ENCODE measurements around the gene UBE2J1.

The UBE2J1 gene

GRCh38 chr6:89392823-89393222 lies 40.3 kb upstream of the UBE2J1 start:
- POLR2A ChIA-PET: no interaction called here

DNA sequence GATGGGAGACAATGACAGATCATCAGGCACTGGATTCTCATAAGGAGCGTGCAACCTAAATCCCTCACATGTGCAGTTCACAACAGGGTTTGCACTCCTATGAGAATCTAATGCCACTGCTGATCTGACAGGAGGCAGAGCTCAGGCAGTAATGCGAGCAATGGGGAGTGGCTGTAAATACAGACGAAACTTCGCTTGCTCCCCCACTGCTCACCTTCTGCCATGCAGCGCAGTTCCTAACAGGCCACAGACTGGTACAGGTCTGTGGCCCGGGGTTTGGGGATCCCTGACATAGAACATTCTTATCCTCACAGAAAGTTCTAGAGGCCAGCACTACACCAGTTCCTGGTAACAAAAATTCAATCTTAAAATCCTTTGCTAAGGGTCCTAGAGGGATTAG lies 36.3 kb upstream of the UBE2J1 start:
- CTCF ChIA-PET: no interaction called here
- POLR2A ChIA-PET: no interaction called here
- DNase-seq (ENCODE audit: extremely low spot score): no peak
- TF ChIP-seq ARNT (IDR thresholded peaks at IDR 0.05) (no peak), FOXA1 (IDR thresholded peaks at IDR 0.05) (no peak), TARDBP (IDR thresholded peaks at IDR 0.05) (no peak), SP1 (IDR thresholded peaks at IDR 0.05) (no peak), LEF1 (IDR thresholded peaks at IDR 0.05; ENCODE audit: borderline replicate concordance) (no peak)
- TF ChIP-seq, protein P1, sequence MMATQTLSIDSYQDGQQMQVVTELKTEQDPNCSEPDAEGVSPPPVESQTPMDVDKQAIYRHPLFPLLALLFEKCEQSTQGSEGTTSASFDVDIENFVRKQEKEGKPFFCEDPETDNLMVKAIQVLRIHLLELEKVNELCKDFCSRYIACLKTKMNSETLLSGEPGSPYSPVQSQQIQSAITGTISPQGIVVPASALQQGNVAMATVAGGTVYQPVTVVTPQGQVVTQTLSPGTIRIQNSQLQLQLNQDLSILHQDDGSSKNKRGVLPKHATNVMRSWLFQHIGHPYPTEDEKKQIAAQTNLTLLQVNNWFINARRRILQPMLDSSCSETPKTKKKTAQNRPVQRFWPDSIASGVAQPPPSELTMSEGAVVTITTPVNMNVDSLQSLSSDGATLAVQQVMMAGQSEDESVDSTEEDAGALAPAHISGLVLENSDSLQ (IDR thresholded peaks at IDR 0.05): no peak

More at GRCh38 chr6:89392823-89393222, 40.3 kb upstream of the UBE2J1 start:
- no peak for TF ChIP-seq ELF4 (IDR thresholded peaks at IDR 0.05)
- no peak for TF ChIP-seq SUZ12 (IDR thresholded peaks at IDR 0.05)
- no peak for TF ChIP-seq SP1 (IDR thresholded peaks at IDR 0.05)
- TF ChIP-seq HDGF (IDR thresholded peaks at IDR 0.05; ENCODE audit: borderline replicate concordance): no peak
- no peak for TF ChIP-seq L3MBTL2 (conservative IDR thresholded peaks at IDR 0.05)
- no peak for TF ChIP-seq ZNF384 (IDR thresholded peaks at IDR 0.05)
- no peak for TF ChIP-seq FOXK2 (IDR thresholded peaks at IDR 0.05)
- CTCF ChIA-PET: no interaction called here
- DNase-seq (ENCODE audit: extremely low spot score): no peak

DNA sequence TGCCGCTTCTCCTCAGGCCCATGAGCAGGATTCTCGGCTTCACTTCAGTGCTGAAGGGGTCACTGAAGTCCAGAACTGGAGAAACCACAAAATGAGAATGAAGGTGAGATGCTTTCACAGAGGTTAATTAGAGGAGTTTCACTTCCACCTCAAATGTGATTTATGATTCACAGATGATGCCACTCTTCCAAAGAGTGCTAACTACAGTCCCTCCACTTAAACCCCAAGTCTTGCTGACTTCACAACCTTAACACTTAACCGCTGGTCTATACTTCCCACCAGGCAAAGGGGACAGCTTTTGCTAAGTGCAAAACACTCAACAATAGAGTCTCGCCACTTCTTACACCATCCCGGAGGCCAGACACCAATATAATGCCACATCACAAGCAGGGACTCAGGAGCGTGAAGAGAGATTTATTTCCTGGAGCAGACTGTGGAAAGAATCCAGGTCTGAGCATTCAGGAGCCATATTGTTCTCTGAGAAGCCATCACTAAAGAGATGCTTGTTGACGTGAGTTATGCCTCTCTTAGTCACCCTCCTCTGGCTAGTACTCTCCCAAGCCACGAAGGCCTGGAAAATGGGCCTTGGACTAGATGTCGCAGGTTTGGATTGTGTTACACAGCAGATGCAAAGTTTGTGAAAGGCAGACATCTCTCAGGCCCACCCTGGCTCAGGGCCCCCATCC lies 35.1 kb upstream of the UBE2J1 start:
- ChIA-PET CTCF (interaction anchor here (1.1 kb wide), 1 partner anchor 15 kb away, joined by 3 read pairs; no protein-coding TSS in a partner anchor), POLR2A (no interaction called here)
- no peak for TF ChIP-seq ELF4 (IDR thresholded peaks at IDR 0.05)
- no peak for TF ChIP-seq ARNT (IDR thresholded peaks at IDR 0.05)
- no peak for TF ChIP-seq ZNF384 (IDR thresholded peaks at IDR 0.05)
- TF ChIP-seq BHLHE40 (IDR thresholded peaks at IDR 0.05; ENCODE audit: borderline replicate concordance): no peak
- TF ChIP-seq TARDBP (IDR thresholded peaks at IDR 0.05): no peak
- no peak for TF ChIP-seq FOXM1 (IDR thresholded peaks at IDR 0.05; ENCODE audit: borderline replicate concordance)
- TF ChIP-seq SUZ12 (IDR thresholded peaks at IDR 0.05): no peak
- TF ChIP-seq FOXK2 (IDR thresholded peaks at IDR 0.05): no peak
- TF ChIP-seq, protein P1 (IDR thresholded peaks at IDR 0.05): no peak
- TF ChIP-seq NFRKB (IDR thresholded peaks at IDR 0.05): no peak
- no peak for TF ChIP-seq SP1 (IDR thresholded peaks at IDR 0.05)
- TF ChIP-seq HDGF (IDR thresholded peaks at IDR 0.05; ENCODE audit: borderline replicate concordance): no peak
- no peak for TF ChIP-seq L3MBTL2 (conservative IDR thresholded peaks at IDR 0.05)
- no peak for TF ChIP-seq CTBP1 (IDR thresholded peaks at IDR 0.05; ENCODE audit: borderline replicate concordance)
- TF ChIP-seq LEF1 (IDR thresholded peaks at IDR 0.05; ENCODE audit: borderline replicate concordance): no peak
- TF ChIP-seq FOXA1 (IDR thresholded peaks at IDR 0.05): no peak
- DNase-seq (ENCODE audit: extremely low spot score): no peak

- CTCF ChIA-PET: interaction anchor here (1.1 kb wide), 1 partner anchor 15 kb away, joined by 3 read pairs; no protein-coding TSS in a partner anchor
- POLR2A ChIA-PET: no interaction called here
- DNase-seq (ENCODE audit: extremely low spot score): no peak
- no peak for TF ChIP-seq SUZ12 (IDR thresholded peaks at IDR 0.05)
- TF ChIP-seq, protein P1 (IDR thresholded peaks at IDR 0.05): no peak
- TF ChIP-seq TARDBP (IDR thresholded peaks at IDR 0.05): no peak
- no peak for TF ChIP-seq L3MBTL2 (conservative IDR thresholded peaks at IDR 0.05)
- no peak for TF ChIP-seq FOXK2 (IDR thresholded peaks at IDR 0.05)
- TF ChIP-seq ELF4 (IDR thresholded peaks at IDR 0.05): no peak
- no peak for TF ChIP-seq FOXA1 (IDR thresholded peaks at IDR 0.05)
- TF ChIP-seq NFRKB (IDR thresholded peaks at IDR 0.05): no peak
- no peak for TF ChIP-seq SP1 (IDR thresholded peaks at IDR 0.05)
- TF ChIP-seq BHLHE40 (IDR thresholded peaks at IDR 0.05; ENCODE audit: borderline replicate concordance): no peak
- no peak for TF ChIP-seq LEF1 (IDR thresholded peaks at IDR 0.05; ENCODE audit: borderline replicate concordance)
- TF ChIP-seq ZNF384 (IDR thresholded peaks at IDR 0.05): no peak
- no peak for TF ChIP-seq CTBP1 (IDR thresholded peaks at IDR 0.05; ENCODE audit: borderline replicate concordance)
- no peak for TF ChIP-seq ARNT (IDR thresholded peaks at IDR 0.05)
- TF ChIP-seq HDGF (IDR thresholded peaks at IDR 0.05; ENCODE audit: borderline replicate concordance): no peak
- TF ChIP-seq FOXM1 (IDR thresholded peaks at IDR 0.05; ENCODE audit: borderline replicate concordance): no peak
Measured at GRCh38 chr6:89386917-89387491, 34.5 kb upstream of the UBE2J1 start.

DNA sequence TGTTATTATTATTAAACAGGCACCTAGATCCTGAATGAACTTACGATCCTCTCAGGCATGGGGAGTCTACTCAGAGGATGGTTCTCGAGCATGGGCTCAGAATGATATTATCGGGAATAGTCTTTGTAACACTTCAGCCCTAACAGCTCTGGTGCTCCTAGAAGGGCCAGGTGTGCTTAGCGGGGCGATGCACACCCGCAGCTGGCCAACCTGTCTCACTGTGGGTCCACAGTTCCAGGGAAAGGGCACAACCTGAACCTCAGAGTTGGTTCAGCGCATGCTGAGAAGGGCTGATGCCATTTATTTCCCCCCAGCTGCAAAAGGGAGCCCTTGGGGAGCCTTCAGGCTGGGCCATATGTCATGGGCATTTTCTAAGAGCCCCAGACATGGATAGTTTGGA lies 33.3 kb upstream of the UBE2J1 start:
- ChIA-PET POLR2A (no interaction called here), CTCF (no interaction called here)
- TF ChIP-seq NFRKB (IDR thresholded peaks at IDR 0.05) (no peak), SUZ12 (IDR thresholded peaks at IDR 0.05) (no peak), SP1 (IDR thresholded peaks at IDR 0.05) (no peak), BHLHE40 (IDR thresholded peaks at IDR 0.05; ENCODE audit: borderline replicate concordance) (no peak), CTBP1 (IDR thresholded peaks at IDR 0.05; ENCODE audit: borderline replicate concordance) (no peak), L3MBTL2 (conservative IDR thresholded peaks at IDR 0.05) (no peak), LEF1 (IDR thresholded peaks at IDR 0.05; ENCODE audit: borderline replicate concordance) (no peak), FOXA1 (IDR thresholded peaks at IDR 0.05) (no peak), TARDBP (IDR thresholded peaks at IDR 0.05) (no peak), ZNF384 (IDR thresholded peaks at IDR 0.05) (no peak), ELF4 (IDR thresholded peaks at IDR 0.05) (no peak)
- TF ChIP-seq, protein P1 (IDR thresholded peaks at IDR 0.05): no peak
- no peak for DNase-seq (ENCODE audit: extremely low spot score)

All from HEK293T (cell line).